Stomach (tissue), 4 donors: ENCODE data around the gene BBS1.

Source experiments
- CTCF ChIP-seq, 7 experiments: fragments of 450-650 bp in 4 of 7; fragments of 200-600 bp in 3 of 7; sonication (generic) in 3 of 7; IDR thresholded peaks; one replicate each; pipeline ENCODE4 v1.5.1; 2016 to 2019; ENCODE audit warnings: antibody characterized with exemption in 7 of 7, control low read depth in 2 of 7, mild to moderate bottlenecking in 1 of 7
- POLR2A ChIP-seq, 4 donors: fragments of 450-650 bp; IDR thresholded peaks; one replicate each; pipeline ENCODE4 v1.6.1; 2016; ENCODE audit warnings: antibody characterized with exemption in 4 of 4, control low read depth in 2 of 4, mild to moderate bottlenecking in 1 of 4, moderate library complexity in 1 of 4
- POLR2AphosphoS5 ChIP-seq, 3 donors: sonication (generic); formaldehyde crosslinking; IDR thresholded peaks; one replicate each; pipeline ENCODE4 v1.6.1; 2016; ENCODE audit warnings: antibody characterized with exemption in 3 of 3

DNA sequence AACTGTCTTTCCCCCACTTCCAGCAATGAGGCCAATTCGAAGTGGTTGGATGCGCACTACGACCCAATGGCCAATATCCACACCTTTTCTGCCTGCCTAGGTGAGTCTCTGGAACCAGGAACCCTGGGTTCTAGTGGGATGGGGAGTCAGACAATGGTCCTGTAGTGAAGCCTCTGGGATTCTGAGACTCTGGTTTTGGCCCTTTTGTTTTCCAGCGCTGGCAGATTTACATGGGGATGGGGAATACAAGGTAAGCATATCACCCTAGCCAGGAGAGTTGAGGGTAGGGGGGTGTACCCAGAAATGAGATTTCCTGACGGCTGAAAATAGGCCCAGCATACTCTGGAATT is 530 bp downstream of the BBS1 start:
- TF ChIP-seq POLR2A (IDR thresholded peaks at IDR 0.05) (no peak), CTCF (IDR thresholded peaks at IDR 0.05) (no peak), POLR2AphosphoS5 (IDR thresholded peaks at IDR 0.05) (no peak)
